Right lobe of liver (tissue), 6 donors: ENCODE results near the gene TJP1. TPM values are rescaled to one million over a fixed set of nuclear protein-coding genes. Genes with fewer than 3 reads are reported as not detected.

Experiments
- ATAC-seq, 4 donors: fragments of 200-7000 bp; cut with Tn5 transposase; one replicate each; pipeline ENCODE4 v1.9.1; 2020; ENCODE audit warnings: mild to moderate bottlenecking in 4 of 4, moderate library complexity in 4 of 4
- DNase-seq, 3 donors: peaks; one replicate each; pipeline ENCODE4 v3.0.0-alpha.2; 2020
- H3K27ac ChIP-seq, 3 donors: fragments of 200-600 bp; one replicate each; pipeline ENCODE4 v1.8.0; 2022
- H3K27me3 ChIP-seq, 2 donors: fragments of 200-600 bp; one replicate each; pipeline ENCODE4 v1.8.0; 2022
- H3K36me3 ChIP-seq, 4 donors: fragments of 200-600 bp; sonication (generic) in 1 of 4; one replicate each; pipeline versions ENCODE4 v1.5.1 to v1.8.0; 2017 to 2022; ENCODE audit warnings: control low read depth in 1 of 4
- H3K4me1 ChIP-seq, 4 donors: fragments of 200-600 bp; sonication (generic) in 1 of 4; one replicate each; pipeline versions ENCODE4 v1.5.1 to v1.8.0; 2017 to 2022; ENCODE audit warnings: control low read depth in 1 of 4
- H3K4me3 ChIP-seq, 3 donors: fragments of 200-600 bp; one replicate each; pipeline ENCODE4 v1.8.0; 2022
- H3K9me3 ChIP-seq, 4 donors: fragments of 200-600 bp; sonication (generic) in 1 of 4; one replicate each; pipeline versions ENCODE4 v1.5.1 to v1.8.0; 2017 to 2022; ENCODE audit warnings: control low read depth in 1 of 4
- POLR2A ChIP-seq: fragments of 450-650 bp; IDR thresholded peaks from one replicate; pipeline ENCODE4 v1.6.1; 2017; ENCODE audit warnings: antibody characterized with exemption, mild to moderate bottlenecking
- WGBS: methylation state at CpG from one replicate; pipeline ENCODE4 v1.1.6; 2018; ENCODE audit warnings: low coverage, low lambda C conversion rate; ENCODE audit not compliant: insufficient coverage; ENCODE audit errors: missing lambda C conversion rate; 5-methylcytosine and 5-hydroxymethylcytosine counted together
- intact Hi-C, 2 donors: fragments of 100-400 bp; cut with DNase I; formaldehyde crosslinking; loops; one replicate each; pipeline versions ENCODE4 v1.11.2 to v1.14.1; 2022
- total RNA-seq, 6 experiments: library from RNA; depleted of rRNA in 2 of 6; stranded (reverse); fragments of >200 nt in 2 of 6; fragmentation: NEBNext Ultra II Directional in 3 of 6; extraction: Animal tissue kit (Norgen Biotek cat#: 25700) in 3 of 6; gene quantifications; one replicate each; pipeline versions ENCODE4 v1.1.0 to v1.2.4, GENCODE V29; 2016 to 2023
- TF ChIP-seq, protein P1 (sequence below), 4 donors: fragments of 200-600 bp in 3 of 4; fragments of 450-650 bp in 1 of 4; IDR thresholded peaks; one replicate each; pipeline versions ENCODE4 v1.5.1 to v1.8.0; 2016 to 2022; ENCODE audit warnings: antibody characterized with exemption in 4 of 4, mild to moderate bottlenecking in 2 of 4
- donor health status: DM: no; HTN: yes; CAD: no.
- donor health status: DM: no; HTN: no; CAD: no.
- donor health status: DM: no; HTN: no; CAD: no.
- donor health status: DM: no; HTN: yes; CAD: no.
- donor health status: DM: no; HTN: yes; CAD: no.

The TJP1 gene
- total RNA-seq, 6 experiments from 2014 or later, result 22.5 to 57.3 (median 35.9) TPM

DNA sequence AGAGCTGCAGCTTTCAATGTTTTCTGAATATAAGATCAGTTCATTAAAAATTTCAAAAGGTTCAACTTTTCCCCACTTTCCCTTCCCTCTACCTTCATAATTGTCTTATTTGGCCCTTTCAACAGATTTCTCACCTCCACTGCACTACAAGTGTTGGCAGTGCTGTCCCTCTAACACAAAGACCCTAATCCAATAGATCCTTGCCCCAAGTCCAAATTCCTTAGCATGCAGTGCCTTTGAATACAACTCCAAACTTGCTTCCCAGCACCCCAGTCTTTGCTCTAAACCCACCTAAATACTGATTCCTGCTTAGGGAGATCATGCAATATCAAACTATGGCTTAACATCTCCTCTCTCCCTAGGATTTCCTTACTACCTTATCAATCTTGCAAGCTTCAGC is 43.9 kb downstream of the TJP1 start:
- Histone ChIP-seq H3K36me3 (no peaks in the 10 kb centered on the region), H3K9me3 (no peaks in the 10 kb centered on the region), H3K27ac (no peak overlapping the region), H3K4me1 (peaks cover 0 to 16% (median 4%) of the 10 kb centered on the region in 4 donors), H3K27me3 (no peaks in the 10 kb centered on the region), H3K4me3 (no peak overlapping the region)
- ATAC-seq (no peak), DNase-seq (no peak)
- TF ChIP-seq POLR2A, result no peak
- TF ChIP-seq, protein P1, sequence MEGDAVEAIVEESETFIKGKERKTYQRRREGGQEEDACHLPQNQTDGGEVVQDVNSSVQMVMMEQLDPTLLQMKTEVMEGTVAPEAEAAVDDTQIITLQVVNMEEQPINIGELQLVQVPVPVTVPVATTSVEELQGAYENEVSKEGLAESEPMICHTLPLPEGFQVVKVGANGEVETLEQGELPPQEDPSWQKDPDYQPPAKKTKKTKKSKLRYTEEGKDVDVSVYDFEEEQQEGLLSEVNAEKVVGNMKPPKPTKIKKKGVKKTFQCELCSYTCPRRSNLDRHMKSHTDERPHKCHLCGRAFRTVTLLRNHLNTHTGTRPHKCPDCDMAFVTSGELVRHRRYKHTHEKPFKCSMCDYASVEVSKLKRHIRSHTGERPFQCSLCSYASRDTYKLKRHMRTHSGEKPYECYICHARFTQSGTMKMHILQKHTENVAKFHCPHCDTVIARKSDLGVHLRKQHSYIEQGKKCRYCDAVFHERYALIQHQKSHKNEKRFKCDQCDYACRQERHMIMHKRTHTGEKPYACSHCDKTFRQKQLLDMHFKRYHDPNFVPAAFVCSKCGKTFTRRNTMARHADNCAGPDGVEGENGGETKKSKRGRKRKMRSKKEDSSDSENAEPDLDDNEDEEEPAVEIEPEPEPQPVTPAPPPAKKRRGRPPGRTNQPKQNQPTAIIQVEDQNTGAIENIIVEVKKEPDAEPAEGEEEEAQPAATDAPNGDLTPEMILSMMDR (IDR thresholded peaks at IDR 0.05), result no peak
- intact Hi-C loops, result no loop called here

GRCh38 chr15:29776859-29777258 is 45.4 kb downstream of the TJP1 start:
- Histone ChIP-seq H3K9me3 (no peaks in the 10 kb centered on the region), H3K27me3 (no peaks in the 10 kb centered on the region), H3K4me3 (no peak overlapping the region), H3K27ac (no peak overlapping the region), H3K4me1 (peaks cover 0 to 16% (median 4%) of the 10 kb centered on the region in 4 donors), H3K36me3 (no peaks in the 10 kb centered on the region)
- ATAC-seq (no peak), DNase-seq (no peak)
- no peak for TF ChIP-seq POLR2A
- 58% methylated on average over 4 of the region's 4 CpGs for whole genome bisulfite sequencing
- intact Hi-C loops, result no loop called here

DNA sequence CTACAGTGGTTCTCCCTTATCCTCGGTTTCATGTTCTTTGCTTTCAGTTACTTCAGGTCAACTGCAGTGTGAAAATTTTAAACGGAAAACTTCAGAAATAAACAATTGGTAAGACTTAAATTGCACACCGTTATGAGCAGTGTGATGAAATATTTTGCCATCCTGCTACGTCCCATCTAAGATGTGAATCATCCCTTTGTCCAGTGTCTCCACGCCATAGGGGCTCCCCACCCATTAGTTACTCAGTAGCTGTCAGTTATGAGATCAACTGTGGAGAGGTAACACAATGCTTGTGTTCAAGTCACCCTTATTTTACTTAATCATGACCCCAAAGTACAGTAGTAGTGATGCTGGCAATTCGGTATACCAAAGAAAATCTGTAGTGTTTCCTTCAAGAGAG is 47.4 kb downstream of the TJP1 start:
- ATAC-seq (no peak), DNase-seq (no peak)
- H3K9me3 ChIP-seq, result no peaks in the 10 kb centered on the region
- WGBS, result 66% methylated on average over 5 of the region's 6 CpGs
- H3K4me1 ChIP-seq, result peaks cover 0 to 16% (median 4%) of the 10 kb centered on the region in 4 donors
- no peak overlapping the region for H3K4me3 ChIP-seq
- no peak for TF ChIP-seq POLR2A
- TF ChIP-seq, protein P1 (IDR thresholded peaks at IDR 0.05), result no peak
- H3K27ac ChIP-seq, result no peak overlapping the region
- H3K36me3 ChIP-seq, result peaks cover 0 to 6% (median 4%) of the 10 kb centered on the region in 4 donors
- H3K27me3 ChIP-seq, result no peaks in the 10 kb centered on the region
- intact Hi-C loops, result no loop called here

- WGBS, result 86% methylated on average over 1 of the region's 1 CpG
- Histone ChIP-seq H3K36me3 (peaks cover 0 to 6% (median 4%) of the 10 kb centered on the region in 4 donors), H3K4me1 (peaks cover 0 to 25% (median 6%) of the 10 kb centered on the region in 4 donors), H3K4me3 (no peak overlapping the region), H3K27ac (no peak overlapping the region), H3K27me3 (no peaks in the 10 kb centered on the region), H3K9me3 (no peaks in the 10 kb centered on the region)
- ATAC-seq, result no peak
- TF ChIP-seq POLR2A, result no peak
- intact Hi-C loops, result no loop called here
- DNase-seq, result no peak
Observed at GRCh38 chr15:29773816-29774215, 48.5 kb downstream of the TJP1 start.

DNA sequence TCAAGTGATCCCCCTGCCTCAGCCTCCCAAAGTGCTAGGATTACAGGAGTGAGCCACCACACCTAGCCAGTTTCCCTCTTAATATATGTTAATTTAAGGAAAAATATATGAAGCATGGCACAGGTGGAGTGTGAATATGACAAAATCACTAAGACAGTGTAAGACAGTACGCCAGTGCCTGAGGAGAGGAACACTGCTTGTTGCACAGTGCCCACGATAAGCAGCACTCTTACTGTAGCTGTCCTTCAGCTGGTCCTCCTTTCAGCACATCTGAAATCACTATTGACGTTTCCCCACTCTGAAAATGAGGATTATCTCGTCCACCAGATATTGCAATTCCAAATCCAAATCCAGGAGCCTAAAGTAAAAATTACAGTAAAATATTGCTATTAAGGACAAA is 49.3 kb downstream of the TJP1 start:
- H3K36me3 ChIP-seq, result peaks cover 0 to 6% (median 4%) of the 10 kb centered on the region in 4 donors
- DNase-seq (no peak), ATAC-seq (no peak)
- H3K4me3 ChIP-seq, result no peak overlapping the region
- no peaks in the 10 kb centered on the region for H3K9me3 ChIP-seq
- no peak overlapping the region for H3K27ac ChIP-seq
- 68% methylated on average over 4 of the region's 4 CpGs for WGBS
- intact Hi-C loops, result no loop called here
- TF ChIP-seq, protein P1 (IDR thresholded peaks at IDR 0.05), result no peak
- no peak for TF ChIP-seq POLR2A
- H3K4me1 ChIP-seq, result peaks cover 0 to 20% (median 3%) of the 10 kb centered on the region in 4 donors
- H3K27me3 ChIP-seq, result no peaks in the 10 kb centered on the region

- Histone ChIP-seq H3K4me1 (peaks cover 0 to 22% (median 8%) of the 10 kb centered on the region in 4 donors), H3K27ac (no peak overlapping the region), H3K9me3 (no peaks in the 10 kb centered on the region), H3K27me3 (no peaks in the 10 kb centered on the region), H3K36me3 (peaks cover 0 to 6% (median 4%) of the 10 kb centered on the region in 4 donors), H3K4me3 (no peak overlapping the region)
- ATAC-seq (no peak), DNase-seq (no peak)
- WGBS, result 75% methylated on average over 2 of the region's 2 CpGs
- TF ChIP-seq, protein P1 (IDR thresholded peaks at IDR 0.05), result no peak
- no peak for TF ChIP-seq POLR2A
- intact Hi-C loops, result no loop called here
Observed at GRCh38 chr15:29770796-29771195, 51.5 kb downstream of the TJP1 start.
